Adrenal gland (tissue), 12 donors: Measurements from ENCODE around the gene FBLN2. TPM values are rescaled to one million over a fixed set of nuclear protein-coding genes. Genes with fewer than 3 reads are reported as not detected.
"Not testable (repeated sequence)": the region's sequence is repeated elsewhere in the genome, so short reads cannot be mapped to it uniquely, and the experiment has no call there.

Experiments
- DNase-seq, 7 donors: peaks; one replicate each; pipeline ENCODE4 v3.0.0-alpha.2; 2019 to 2020
- H3K27ac ChIP-seq, 5 donors: fragments of 200-600 bp; sonication (generic) in 4 of 5; 1 replicate in 3 of 5; 2 replicates in 2 of 5; pipeline versions ENCODE4 v1.5.1 to v1.8.0; 2016 to 2020; ENCODE audit warnings: mild to moderate bottlenecking in 1 of 5
- H3K27me3 ChIP-seq: fragments of 200-600 bp; 2 replicates; pipeline ENCODE4 v1.8.0; 2021
- H3K36me3 ChIP-seq, 2 donors: fragments of 200-600 bp; replicated peaks in 1 of 2; 1 replicate in 1 of 2; 2 replicates in 1 of 2; pipeline versions ENCODE4 v1.5.1 to v1.8.0; 2018 to 2022
- H3K4me1 ChIP-seq, 2 donors: fragments of 200-600 bp; replicated peaks in 1 of 2; 1 replicate in 1 of 2; 2 replicates in 1 of 2; pipeline versions ENCODE4 v1.5.1 to v1.8.0; 2018 to 2021
- H3K4me3 ChIP-seq, 4 donors: fragments of 200-600 bp; sonication (generic) in 3 of 4; one replicate each; pipeline ENCODE4 v1.5.1; 2016 to 2018
- H3K9me3 ChIP-seq, 3 donors: fragments of 200-600 bp; sonication (generic) in 1 of 3; replicated peaks in 1 of 3; 1 replicate in 2 of 3; 2 replicates in 1 of 3; pipeline versions ENCODE4 v1.5.1 to v1.8.0; 2016 to 2021
- POLR2A ChIP-seq, 2 donors: fragments of 450-650 bp; IDR thresholded peaks; one replicate each; pipeline ENCODE4 v1.6.1; 2017; ENCODE audit warnings: antibody characterized with exemption in 2 of 2, mild to moderate bottlenecking in 2 of 2, moderate library complexity in 1 of 2
- WGBS, 4 donors: extraction: QIAGEN DNeasy Blood & Tissue Kit in 2 of 4; methylation state at CpG; one replicate each; pipeline versions ENCODE4 v1.1.5 to v1.1.7; 2013 to 2017; 5-methylcytosine and 5-hydroxymethylcytosine counted together
- intact Hi-C, 2 donors: fragments of 100-400 bp; cut with DNase I; formaldehyde crosslinking; loops; one replicate each; pipeline versions ENCODE4 v1.14.1 to v1.15.0; 2022 to 2023
- polyA plus RNA-seq, 3 donors: library from polyadenylated mRNA; stranded (reverse); fragments of 200-250 nt in 2 of 3; fragments of 350-450 nt in 1 of 3; fragmentation: Illumina TruSeq in 1 of 3; extraction: RNeasy Lipid Tissue Mini Kit (QIAGEN cat#74804) in 1 of 3; gene quantifications; one replicate each; pipeline ENCODE4 v1.2.3, GENCODE V29; 2013 to 2014
- total RNA-seq, 9 donors: library from RNA; depleted of rRNA in 4 of 9; stranded (reverse); fragments of >200 nt in 4 of 9; fragments of 120-200 nt in 1 of 9; fragmentation: NEBNext Ultra II Directional in 1 of 9; extraction: Animal tissue kit (Norgen Biotek cat#: 25700) in 1 of 9; gene quantifications; one replicate each; pipeline versions ENCODE4 v1.1.0 to v1.2.4, GENCODE V29; 2013 to 2023
- TF ChIP-seq, protein P1 (sequence below), 6 experiments: fragments of 450-650 bp in 4 of 6; fragments of 200-600 bp in 2 of 6; sonication (generic) in 1 of 6; IDR thresholded peaks; 1 replicate in 5 of 6; 2 replicates in 1 of 6; pipeline versions ENCODE4 v1.5.1 to v1.8.0; 2016 to 2021; ENCODE audit warnings: antibody characterized with exemption in 6 of 6, mild to moderate bottlenecking in 2 of 6, moderate library complexity in 1 of 6
- donor health status: healthy with polysubstance abuse.
- donor health status: Bipolar disorder and iron deficiency.
- donor health status: DM: yes; HTN: yes; CAD: no.
- donor health status: DM: no; HTN: no; CAD: no.
- donor health status: DM: no; HTN: no; CAD: no.
- donor health status: DM: yes; HTN: yes; CAD: no.

Gene FBLN2
- total and polyA plus RNA-seq, 12 donors = 1.8 to 31.5 (median 7.0) TPM

GRCh38 chr3:13561376-13561775, 12.5 kb downstream of the FBLN2 start:
- 73 to 82% (median 77%) methylated on average over 9 of the region's 9 CpGs for WGBS, 4 donors
- no peaks in the 10 kb centered on the region for H3K4me1 ChIP-seq
- H3K27me3 ChIP-seq = no peaks in the 10 kb centered on the region
- no peaks in the 10 kb centered on the region for H3K9me3 ChIP-seq
- DNase-seq = no peak
- no peak overlapping the region for H3K27ac ChIP-seq
- H3K36me3 ChIP-seq = no peaks in the 10 kb centered on the region
- TF ChIP-seq POLR2A (IDR thresholded peaks at IDR 0.05) = no peak
- TF ChIP-seq, protein P1, sequence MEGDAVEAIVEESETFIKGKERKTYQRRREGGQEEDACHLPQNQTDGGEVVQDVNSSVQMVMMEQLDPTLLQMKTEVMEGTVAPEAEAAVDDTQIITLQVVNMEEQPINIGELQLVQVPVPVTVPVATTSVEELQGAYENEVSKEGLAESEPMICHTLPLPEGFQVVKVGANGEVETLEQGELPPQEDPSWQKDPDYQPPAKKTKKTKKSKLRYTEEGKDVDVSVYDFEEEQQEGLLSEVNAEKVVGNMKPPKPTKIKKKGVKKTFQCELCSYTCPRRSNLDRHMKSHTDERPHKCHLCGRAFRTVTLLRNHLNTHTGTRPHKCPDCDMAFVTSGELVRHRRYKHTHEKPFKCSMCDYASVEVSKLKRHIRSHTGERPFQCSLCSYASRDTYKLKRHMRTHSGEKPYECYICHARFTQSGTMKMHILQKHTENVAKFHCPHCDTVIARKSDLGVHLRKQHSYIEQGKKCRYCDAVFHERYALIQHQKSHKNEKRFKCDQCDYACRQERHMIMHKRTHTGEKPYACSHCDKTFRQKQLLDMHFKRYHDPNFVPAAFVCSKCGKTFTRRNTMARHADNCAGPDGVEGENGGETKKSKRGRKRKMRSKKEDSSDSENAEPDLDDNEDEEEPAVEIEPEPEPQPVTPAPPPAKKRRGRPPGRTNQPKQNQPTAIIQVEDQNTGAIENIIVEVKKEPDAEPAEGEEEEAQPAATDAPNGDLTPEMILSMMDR (IDR thresholded peaks at IDR 0.05) = no peak
- H3K4me3 ChIP-seq = no peak overlapping the region
- intact Hi-C loops = no loop called here

GRCh38 chr3:13561967-13562366, 13.0 kb downstream of the FBLN2 start:
- no peak overlapping the region for H3K27ac ChIP-seq
- H3K9me3 ChIP-seq = no peaks in the 10 kb centered on the region
- WGBS, 4 donors = 38 to 52% (median 45%) methylated on average over 4 of the region's 4 CpGs
- intact Hi-C loops = no loop called here
- H3K4me1 ChIP-seq = no peaks in the 10 kb centered on the region
- no peaks in the 10 kb centered on the region for H3K36me3 ChIP-seq
- no peak for TF ChIP-seq POLR2A (IDR thresholded peaks at IDR 0.05)
- TF ChIP-seq, protein P1 (IDR thresholded peaks at IDR 0.05) = no peak
- no peak overlapping the region for H3K4me3 ChIP-seq
- no peaks in the 10 kb centered on the region for H3K27me3 ChIP-seq
- peak in 1 of 7 donors; percentile 7 for DNase-seq

GRCh38 chr3:13562421-13562820, 13.5 kb downstream of the FBLN2 start:
- intact Hi-C loops = not testable (repeated sequence)
- 88 to 99% (median 90%) methylated on average over 9 of the region's 9 CpGs for WGBS, 4 donors

DNA sequence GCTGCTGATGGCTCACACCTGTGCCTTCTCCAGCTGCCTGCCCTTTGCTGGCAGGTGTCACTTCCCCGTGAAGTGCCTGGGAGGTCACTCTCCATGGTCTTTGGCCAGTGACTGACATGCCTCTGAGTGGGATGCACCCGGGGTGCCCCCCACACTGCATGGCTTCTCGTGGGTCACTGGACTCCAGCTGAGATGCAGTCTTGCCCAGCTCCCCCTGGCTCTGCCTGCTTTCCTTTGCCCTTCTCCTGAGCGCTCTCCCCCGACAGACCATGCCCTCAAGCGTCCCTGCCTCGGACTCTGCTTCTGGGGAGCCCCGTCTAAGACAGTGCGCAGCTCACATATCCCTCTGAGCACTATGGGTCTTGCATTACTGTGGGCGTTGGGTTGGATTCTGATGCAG, 14.4 kb downstream of the FBLN2 start:
- H3K9me3 ChIP-seq = no peaks in the 10 kb centered on the region
- intact Hi-C loops = no loop called here

More at GRCh38 chr3:13562421-13562820, 13.5 kb downstream of the FBLN2 start:
- not testable (repeated sequence) for H3K9me3 ChIP-seq, H3K4me3 ChIP-seq, H3K27me3 ChIP-seq, H3K27ac ChIP-seq, H3K4me1 ChIP-seq, DNase-seq, H3K36me3 ChIP-seq

DNA sequence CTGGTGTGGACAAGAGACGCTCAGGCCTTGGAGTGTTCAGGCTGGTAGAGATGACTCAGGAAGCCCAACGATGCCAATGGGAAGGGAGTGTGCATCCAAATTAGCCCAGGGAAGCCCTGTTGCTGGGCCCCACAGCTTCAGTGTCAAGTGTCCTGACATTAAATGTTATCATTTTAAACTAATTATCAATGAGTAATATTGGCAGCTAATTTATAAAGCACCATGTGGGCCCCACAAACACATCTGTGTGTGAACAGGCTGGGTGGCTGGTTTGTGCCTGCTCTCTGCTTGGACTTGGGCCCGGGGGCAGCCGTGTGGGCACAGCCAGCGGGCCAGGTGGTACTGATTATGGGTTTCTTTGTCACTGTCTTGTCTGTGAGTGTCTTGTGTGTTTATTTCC, 15.0 kb downstream of the FBLN2 start:
- TF ChIP-seq, protein P1 (IDR thresholded peaks at IDR 0.05) = no peak
- no peak for TF ChIP-seq POLR2A (IDR thresholded peaks at IDR 0.05)
- intact Hi-C loops = no loop called here
- no peak for DNase-seq
- Histone ChIP-seq H3K36me3 (no peaks in the 10 kb centered on the region), H3K4me3 (no peak overlapping the region), H3K27ac (no peak overlapping the region), H3K9me3 (no peaks in the 10 kb centered on the region), H3K4me1 (no peaks in the 10 kb centered on the region), H3K27me3 (no peaks in the 10 kb centered on the region)
- 83 to 91% (median 87%) methylated on average over 5 of the region's 5 CpGs for WGBS, 4 donors

More for the DNA sequence above, 14.4 kb downstream of the FBLN2 start:
- Histone ChIP-seq H3K4me1 (no peaks in the 10 kb centered on the region), H3K27me3 (no peaks in the 10 kb centered on the region), H3K4me3 (no peak overlapping the region), H3K27ac (no peak overlapping the region), H3K36me3 (no peaks in the 10 kb centered on the region)
- no peak for TF ChIP-seq POLR2A (IDR thresholded peaks at IDR 0.05)
- TF ChIP-seq, protein P1 (IDR thresholded peaks at IDR 0.05) = no peak
- WGBS, 4 donors = 83 to 100% (median 90%) methylated on average over 4 to 10 of the region's 10 CpGs
- no peak for DNase-seq
